Chondrocyte (in vitro differentiated cells): ENCODE measurements around the gene TRPM3. TPM values are rescaled to one million over a fixed set of nuclear protein-coding genes. Genes with fewer than 3 reads are reported as not detected.

ENCODE experiments used
- DNase-seq: peaks from one replicate; pipeline ENCODE4 v3.0.0; 2021; ENCODE audit warnings: mixed read lengths, low spot score
- H3K27ac Mint-ChIP-seq: one replicate; pipeline ENCODE4 v1.8.0; 2021; ENCODE audit warnings: mild to moderate bottlenecking, moderate library complexity, mixed read lengths; ENCODE audit not compliant: unreplicated experiment
- H3K27me3 Mint-ChIP-seq: 2 replicates; pipeline ENCODE4 v1.8.0; 2021; ENCODE audit warnings: low read depth, mixed read lengths
- H3K36me3 Mint-ChIP-seq: 2 replicates; pipeline ENCODE4 v1.8.0; 2021; ENCODE audit warnings: low read depth, mixed read lengths
- H3K4me1 Mint-ChIP-seq: 2 replicates; pipeline ENCODE4 v1.8.0; 2021; ENCODE audit warnings: low read depth, mild to moderate bottlenecking, mixed read lengths
- H3K4me3 Mint-ChIP-seq: one replicate; pipeline ENCODE4 v1.8.0; 2021; ENCODE audit warnings: mild to moderate bottlenecking, moderate library complexity, mixed read lengths; ENCODE audit not compliant: unreplicated experiment
- H3K9me3 Mint-ChIP-seq: 2 replicates; pipeline ENCODE4 v1.8.0; 2021; ENCODE audit warnings: low read depth, mixed read lengths
- CTCF ChIP-seq: fragments of 200-600 bp; sonication (generic); IDR thresholded peaks from 2 replicates; pipeline ENCODE4 v1.5.0; 2021; ENCODE audit warnings: antibody characterized with exemption, mild to moderate bottlenecking, moderate library complexity
- total RNA-seq: library from RNA; stranded (reverse); gene quantifications from 3 replicates; pipeline ENCODE4 v1.2.1, GENCODE V29; 2021

Gene TRPM3
- total RNA-seq, 1 donor from 2014 or later: not detected

GRCh38 chr9:70901013-70901412 is 220.4 kb downstream of the TRPM3 start:
- H3K36me3 Mint-ChIP-seq: no peaks in the 10 kb centered on the region
- H3K4me3 Mint-ChIP-seq: no peak overlapping the region
- H3K27me3 Mint-ChIP-seq: peaks cover 2% of the 10 kb centered on the region
- no peak overlapping the region for H3K27ac Mint-ChIP-seq
- TF ChIP-seq CTCF: no peak
- H3K4me1 Mint-ChIP-seq: peaks cover 12% of the 10 kb centered on the region
- no peaks in the 10 kb centered on the region for H3K9me3 Mint-ChIP-seq
- DNase-seq: no peak

GRCh38 chr9:70893580-70894122 is 227.8 kb downstream of the TRPM3 start:
- H3K27ac Mint-ChIP-seq: no peak overlapping the region
- TF ChIP-seq CTCF: no peak
- no peak for DNase-seq
- no peaks in the 10 kb centered on the region for H3K4me1 Mint-ChIP-seq
- H3K9me3 Mint-ChIP-seq: no peaks in the 10 kb centered on the region
- peaks cover 11% of the 10 kb centered on the region for H3K27me3 Mint-ChIP-seq
- no peak overlapping the region for H3K4me3 Mint-ChIP-seq
- no peaks in the 10 kb centered on the region for H3K36me3 Mint-ChIP-seq

- Mint-ChIP-seq H3K4me3 (no peak overlapping the region), H3K36me3 (no peaks in the 10 kb centered on the region), H3K27ac (no peak overlapping the region), H3K4me1 (no peaks in the 10 kb centered on the region), H3K27me3 (peaks cover 11% of the 10 kb centered on the region), H3K9me3 (no peaks in the 10 kb centered on the region)
- no peak for TF ChIP-seq CTCF
- no peak for DNase-seq
Measured at GRCh38 chr9:70888471-70888870, 232.9 kb downstream of the TRPM3 start.

GRCh38 chr9:70887826-70888225 is 233.6 kb downstream of the TRPM3 start:
- no peaks in the 10 kb centered on the region for H3K4me1 Mint-ChIP-seq
- H3K36me3 Mint-ChIP-seq: no peaks in the 10 kb centered on the region
- peaks cover 11% of the 10 kb centered on the region for H3K27me3 Mint-ChIP-seq
- H3K27ac Mint-ChIP-seq: no peak overlapping the region
- no peak overlapping the region for H3K4me3 Mint-ChIP-seq
- H3K9me3 Mint-ChIP-seq: no peaks in the 10 kb centered on the region
- DNase-seq: no peak
- no peak for TF ChIP-seq CTCF

GRCh38 chr9:70883963-70884793 is 237.2 kb downstream of the TRPM3 start:
- no peak for TF ChIP-seq CTCF
- Mint-ChIP-seq H3K36me3 (no peaks in the 10 kb centered on the region), H3K4me3 (no peak overlapping the region), H3K9me3 (no peaks in the 10 kb centered on the region), H3K27ac (no peak overlapping the region), H3K4me1 (no peaks in the 10 kb centered on the region), H3K27me3 (peaks cover 6% of the 10 kb centered on the region)
- DNase-seq: no peak
